ENCODE results near the gene CERS6.

The CERS6 gene

GRCh38 chr2:168602379-168602778 lies 146.3 kb downstream of the CERS6 start:
- Mint-ChIP-seq H3K27me3 (no peaks in the 10 kb centered on the region), H3K4me3 (no peak overlapping the region), H3K4me1 (no peaks in the 10 kb centered on the region), H3K9me3 (peaks cover 10% of the 10 kb centered on the region), H3K36me3 (ENCODE audit: insufficient read depth) (no peaks in the 10 kb centered on the region), H3K27ac (ENCODE audit: low read depth) (no peak overlapping the region)
- ATAC-seq (replicated peaks; ENCODE audit: extremely low read depth, poor library complexity, severe bottlenecking): no peak
- DNase-seq (ENCODE audit: low spot score in 2 of 2): no peak

GRCh38 chr2:168602846-168603401 lies 146.9 kb downstream of the CERS6 start:
- Mint-ChIP-seq H3K9me3 (peaks cover 10% of the 10 kb centered on the region), H3K4me3 (no peak overlapping the region), H3K4me1 (no peaks in the 10 kb centered on the region), H3K36me3 (ENCODE audit: insufficient read depth) (no peaks in the 10 kb centered on the region), H3K27ac (ENCODE audit: low read depth) (no peak overlapping the region), H3K27me3 (no peaks in the 10 kb centered on the region)
- DNase-seq (ENCODE audit: low spot score in 2 of 2) (no peak), ATAC-seq (replicated peaks; ENCODE audit: extremely low read depth, poor library complexity, severe bottlenecking) (no peak)

- Mint-ChIP-seq H3K9me3 (peaks cover 10% of the 10 kb centered on the region), H3K36me3 (ENCODE audit: insufficient read depth) (no peaks in the 10 kb centered on the region), H3K4me3 (no peak overlapping the region), H3K4me1 (no peaks in the 10 kb centered on the region), H3K27ac (ENCODE audit: low read depth) (no peak overlapping the region), H3K27me3 (no peaks in the 10 kb centered on the region)
- ATAC-seq (replicated peaks; ENCODE audit: extremely low read depth, poor library complexity, severe bottlenecking) (no peak), DNase-seq (ENCODE audit: low spot score in 2 of 2) (no peak)
Measured at GRCh38 chr2:168603439-168603961, 147.4 kb downstream of the CERS6 start.

- peaks cover 10% of the 10 kb centered on the region for H3K9me3 Mint-ChIP-seq
- no peak for DNase-seq (ENCODE audit: low spot score in 2 of 2)
- no peaks in the 10 kb centered on the region for H3K36me3 Mint-ChIP-seq (ENCODE audit: insufficient read depth)
- no peaks in the 10 kb centered on the region for H3K4me1 Mint-ChIP-seq
- H3K27ac Mint-ChIP-seq (ENCODE audit: low read depth): no peak overlapping the region
- no peak overlapping the region for H3K4me3 Mint-ChIP-seq
- H3K27me3 Mint-ChIP-seq: no peaks in the 10 kb centered on the region
- ATAC-seq (replicated peaks; ENCODE audit: extremely low read depth, poor library complexity, severe bottlenecking): no peak
Measured at GRCh38 chr2:168604252-168604651, 148.2 kb downstream of the CERS6 start.

GRCh38 chr2:168607992-168608391 lies 151.9 kb downstream of the CERS6 start:
- DNase-seq (ENCODE audit: low spot score in 2 of 2): no peak
- H3K4me3 Mint-ChIP-seq: no peak overlapping the region
- no peak for ATAC-seq (replicated peaks; ENCODE audit: extremely low read depth, poor library complexity, severe bottlenecking)
- peaks cover 10% of the 10 kb centered on the region for H3K9me3 Mint-ChIP-seq
- H3K4me1 Mint-ChIP-seq: no peaks in the 10 kb centered on the region
- H3K36me3 Mint-ChIP-seq (ENCODE audit: insufficient read depth): peaks cover 2% of the 10 kb centered on the region
- no peak overlapping the region for H3K27ac Mint-ChIP-seq (ENCODE audit: low read depth)
- no peaks in the 10 kb centered on the region for H3K27me3 Mint-ChIP-seq

GRCh38 chr2:168608796-168609195 lies 152.7 kb downstream of the CERS6 start:
- peaks cover 10% of the 10 kb centered on the region for H3K9me3 Mint-ChIP-seq
- H3K27me3 Mint-ChIP-seq: no peaks in the 10 kb centered on the region
- no peak overlapping the region for H3K4me3 Mint-ChIP-seq
- ATAC-seq (replicated peaks; ENCODE audit: extremely low read depth, poor library complexity, severe bottlenecking) (no peak), DNase-seq (ENCODE audit: low spot score in 2 of 2) (no peak)
- no peak overlapping the region for H3K27ac Mint-ChIP-seq (ENCODE audit: low read depth)
- no peaks in the 10 kb centered on the region for H3K4me1 Mint-ChIP-seq
- peaks cover 2% of the 10 kb centered on the region for H3K36me3 Mint-ChIP-seq (ENCODE audit: insufficient read depth)

- Mint-ChIP-seq H3K27ac (ENCODE audit: low read depth) (no peak overlapping the region), H3K27me3 (peaks cover 14% of the 10 kb centered on the region), H3K9me3 (no peaks in the 10 kb centered on the region), H3K36me3 (ENCODE audit: insufficient read depth) (peaks cover 4% of the 10 kb centered on the region), H3K4me3 (no peak overlapping the region), H3K4me1 (no peaks in the 10 kb centered on the region)
- DNase-seq (ENCODE audit: low spot score in 2 of 2) (no peak), ATAC-seq (replicated peaks; ENCODE audit: extremely low read depth, poor library complexity, severe bottlenecking) (no peak)
Measured at GRCh38 chr2:168611091-168611490, 155.0 kb downstream of the CERS6 start.

GRCh38 chr2:168611896-168612650 lies 156.0 kb downstream of the CERS6 start:
- Mint-ChIP-seq H3K9me3 (no peaks in the 10 kb centered on the region), H3K4me1 (no peaks in the 10 kb centered on the region), H3K27me3 (peaks cover 19% of the 10 kb centered on the region), H3K36me3 (ENCODE audit: insufficient read depth) (peaks cover 4% of the 10 kb centered on the region), H3K27ac (ENCODE audit: low read depth) (no peak overlapping the region), H3K4me3 (no peak overlapping the region)
- ATAC-seq (replicated peaks; ENCODE audit: extremely low read depth, poor library complexity, severe bottlenecking): no peak
- DNase-seq (ENCODE audit: low spot score in 2 of 2): no peak

GRCh38 chr2:168612719-168613118 lies 156.6 kb downstream of the CERS6 start:
- no peaks in the 10 kb centered on the region for H3K9me3 Mint-ChIP-seq
- H3K27me3 Mint-ChIP-seq: peaks cover 24% of the 10 kb centered on the region
- no peak for ATAC-seq (replicated peaks; ENCODE audit: extremely low read depth, poor library complexity, severe bottlenecking)
- no peak for DNase-seq (ENCODE audit: low spot score in 2 of 2)
- no peak overlapping the region for H3K27ac Mint-ChIP-seq (ENCODE audit: low read depth)
- H3K4me3 Mint-ChIP-seq: no peak overlapping the region
- no peaks in the 10 kb centered on the region for H3K4me1 Mint-ChIP-seq
- H3K36me3 Mint-ChIP-seq (ENCODE audit: insufficient read depth): peaks cover 4% of the 10 kb centered on the region

GRCh38 chr2:168613551-168613950 lies 157.5 kb downstream of the CERS6 start:
- no peak for ATAC-seq (replicated peaks; ENCODE audit: extremely low read depth, poor library complexity, severe bottlenecking)
- Mint-ChIP-seq H3K4me3 (no peak overlapping the region), H3K27ac (ENCODE audit: low read depth) (no peak overlapping the region), H3K36me3 (ENCODE audit: insufficient read depth) (peaks cover 4% of the 10 kb centered on the region), H3K9me3 (no peaks in the 10 kb centered on the region), H3K4me1 (no peaks in the 10 kb centered on the region), H3K27me3 (peaks cover 24% of the 10 kb centered on the region)
- no peak for DNase-seq (ENCODE audit: low spot score in 2 of 2)

GRCh38 chr2:168614172-168615018 lies 158.3 kb downstream of the CERS6 start:
- H3K27me3 Mint-ChIP-seq: peaks cover 24% of the 10 kb centered on the region
- H3K36me3 Mint-ChIP-seq (ENCODE audit: insufficient read depth): peaks cover 4% of the 10 kb centered on the region
- H3K4me1 Mint-ChIP-seq: no peaks in the 10 kb centered on the region
- H3K27ac Mint-ChIP-seq (ENCODE audit: low read depth): no peak overlapping the region
- H3K9me3 Mint-ChIP-seq: no peaks in the 10 kb centered on the region
- no peak overlapping the region for H3K4me3 Mint-ChIP-seq
- ATAC-seq (replicated peaks; ENCODE audit: extremely low read depth, poor library complexity, severe bottlenecking): no peak
- DNase-seq (ENCODE audit: low spot score in 2 of 2): no peak

- ATAC-seq (replicated peaks; ENCODE audit: extremely low read depth, poor library complexity, severe bottlenecking) (no peak), DNase-seq (ENCODE audit: low spot score in 2 of 2) (no peak)
- Mint-ChIP-seq H3K36me3 (ENCODE audit: insufficient read depth) (no peaks in the 10 kb centered on the region), H3K4me3 (no peak overlapping the region), H3K4me1 (no peaks in the 10 kb centered on the region), H3K27ac (ENCODE audit: low read depth) (no peak overlapping the region), H3K9me3 (no peaks in the 10 kb centered on the region), H3K27me3 (peaks cover 12% of the 10 kb centered on the region)
Measured at GRCh38 chr2:168620554-168620953, 164.5 kb downstream of the CERS6 start.

Data from central memory CD8-positive, alpha-beta T cell (primary cell).